Left cardiac atrium (tissue), 2 donors: Measurements from ENCODE around the gene PIWIL4. TPM values are rescaled to one million over a fixed set of nuclear protein-coding genes. Genes with fewer than 3 reads are reported as not detected.

ENCODE experiments used
- total RNA-seq, 2 donors: library from RNA; stranded (reverse); fragmentation: NEBNext Ultra II Directional; extraction: Animal tissue kit (Norgen Biotek cat#: 25700); gene quantifications; one replicate each; pipeline ENCODE4 v1.2.1, GENCODE V29; 2021
- donor health status: DM: no; HTN: yes; CAD: no; lungs with severe emphysema.
- donor health status: DM: yes; HTN: yes; CAD: no.

The PIWIL4 gene
- total RNA-seq, 2 donors from 2014 or later, result 1.0 to 1.5 TPM

Other genes starting within 250 kb of the PIWIL4 start
- under 1 TPM; 0.10 to 0.32 TPM for gene GPR83, start 165.9 kb upstream of the PIWIL4 start, total RNA-seq
- gene MRE11, start 73.5 kb upstream of the PIWIL4 start, total RNA-seq, result 10 to 100 TPM in 1 of 2 donors, 1 to 10 TPM in 1; 8.0 to 10.0 TPM
- gene ANKRD49, start 73.4 kb upstream of the PIWIL4 start, total RNA-seq, result 1 to 10 TPM; 5.8 to 6.5 TPM
- not detected for gene C11orf97, start 54.9 kb upstream of the PIWIL4 start, total RNA-seq
- 1 to 10 TPM; 2.9 to 3.2 TPM for gene FUT4, start 23.4 kb upstream of the PIWIL4 start, total RNA-seq
- 100 to 1,000 TPM in 1 of 2 donors, 10 to 100 TPM in 1; 60.6 to 106 TPM for gene AMOTL1, start 201.0 kb downstream of the PIWIL4 start, total RNA-seq